H1 (cell line): Measurements from ENCODE around the gene SPRR4. TPM values are rescaled to one million over a fixed set of nuclear protein-coding genes. Genes with fewer than 3 reads are reported as not detected.

Source experiments
- BCL11A ChIP-seq, 2 experiments: IDR thresholded peaks; one replicate each; pipeline ENCODE4 v1.6.1; 2011; ENCODE audit warnings: low read depth in 2 of 2, low read length in 2 of 2, mild to moderate bottlenecking in 2 of 2
- CEBPB ChIP-seq: IDR thresholded peaks from 2 replicates; pipeline ENCODE4 v1.6.1; 2012; ENCODE audit warnings: low read depth, low read length
- GTF2F1 ChIP-seq: IDR thresholded peaks from 2 replicates; pipeline ENCODE4 v1.6.1; 2012; ENCODE audit warnings: low read depth, low read length, improper control_type of control experiment, borderline replicate concordance
- JUND ChIP-seq: IDR thresholded peaks from 2 replicates; pipeline ENCODE4 v1.6.1; 2011; ENCODE audit warnings: mild to moderate bottlenecking, improper control_type of control experiment, low read length
- RNF2 ChIP-seq: fragments of 200-900, 300-1000 bp; sonication (generic); IDR thresholded peaks from 2 replicates; pipeline ENCODE4 v1.7.1; 2016; ENCODE audit warnings: borderline replicate concordance, low read depth, mild to moderate bottlenecking, antibody characterized with exemption, low read length; ENCODE audit not compliant: poor library complexity, severe bottlenecking; ENCODE audit errors: missing control alignments
- TAF1 ChIP-seq: IDR thresholded peaks from 2 replicates; pipeline ENCODE4 v1.6.1; 2011; ENCODE audit warnings: mild to moderate bottlenecking, low read depth, low read length
- TAF7 ChIP-seq: optimal IDR thresholded peaks from 2 replicates; pipeline ENCODE3; 2011; ENCODE audit warnings: low read depth, mild to moderate bottlenecking, inconsistent platforms, low read length, moderate library complexity, borderline replicate concordance
- polyA plus RNA-seq, 7 experiments: library from polyadenylated mRNA; depleted of rRNA in 3 of 7; stranded (reverse) in 5 of 7; unstranded in 2 of 7; fragments of >200 nt in 5 of 7; fragments of 200-250 nt in 2 of 7; gene quantifications; 1 replicate in 5 of 7; 2 replicates in 1 of 7; 4 replicates in 1 of 7; pipeline versions ENCODE4 v1.2.1 to v1.2.3, GENCODE V29; 2011 to 2013; ENCODE audit warnings: missing spikeins in 2 of 7, mixed read lengths in 2 of 7
- total RNA-seq: library from RNA; stranded (reverse); fragmentation: NEBNext Ultra II Directional; extraction: Animal tissue kit (Norgen Biotek cat#: 25700); gene quantifications from 2 replicates; pipeline ENCODE4 v1.2.1, GENCODE V29; 2021
- TF ChIP-seq, protein P1 (sequence below): fragments of 300-600 bp; sonication (generic); IDR thresholded peaks from 2 replicates; pipeline ENCODE4 v1.7.1; 2012; ENCODE audit warnings: low read length, moderate library complexity, mild to moderate bottlenecking, inconsistent platforms; ENCODE audit not compliant: insufficient replicate concordance
- TF ChIP-seq, protein P2 (sequence below): IDR thresholded peaks from 2 replicates; pipeline ENCODE4 v1.6.1; 2011; ENCODE audit warnings: low read depth, mild to moderate bottlenecking, low read length; ENCODE audit not compliant: insufficient read depth
- TF ChIP-seq, protein P3 (sequence below): IDR thresholded peaks from 2 replicates; pipeline ENCODE4 v1.6.1; 2012; ENCODE audit warnings: inconsistent platforms

The SPRR4 gene
- total and polyA plus RNA-seq, 2 of the 8 experiments (the other 6 are each of a cell fraction or from before 2014, with no cell fraction given), result not detected

DNA sequence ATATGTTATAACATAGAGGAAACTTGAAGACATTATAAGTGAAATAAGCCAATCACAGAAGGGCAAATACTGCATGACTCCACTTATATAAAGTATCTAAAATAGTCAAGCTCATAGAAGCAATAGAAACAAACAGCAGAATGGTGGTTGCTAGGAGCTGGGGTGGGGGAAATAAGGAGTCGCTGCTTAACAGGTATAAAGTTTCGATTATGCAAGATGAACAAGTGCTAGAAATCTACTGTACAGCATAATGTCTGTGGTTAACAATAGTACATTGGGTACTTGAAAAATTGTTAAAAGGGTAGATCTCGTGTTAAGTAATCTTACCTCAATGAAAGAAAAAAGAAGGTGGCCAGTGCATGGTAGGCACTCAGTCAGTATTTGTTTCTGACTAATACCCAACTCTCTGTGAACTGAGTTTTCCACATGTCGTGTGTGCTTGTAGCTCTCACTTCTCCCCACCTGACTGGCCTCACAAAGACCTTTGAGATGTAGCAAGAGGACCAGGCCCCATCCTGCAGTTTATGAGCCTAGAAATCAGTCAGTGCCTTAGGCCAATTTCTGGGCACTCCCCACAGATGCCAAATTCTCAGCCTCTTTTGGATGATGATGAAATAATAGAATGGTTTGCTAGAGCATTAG, 38.2 kb upstream of the SPRR4 start (continued):
- TF ChIP-seq, protein P1, sequence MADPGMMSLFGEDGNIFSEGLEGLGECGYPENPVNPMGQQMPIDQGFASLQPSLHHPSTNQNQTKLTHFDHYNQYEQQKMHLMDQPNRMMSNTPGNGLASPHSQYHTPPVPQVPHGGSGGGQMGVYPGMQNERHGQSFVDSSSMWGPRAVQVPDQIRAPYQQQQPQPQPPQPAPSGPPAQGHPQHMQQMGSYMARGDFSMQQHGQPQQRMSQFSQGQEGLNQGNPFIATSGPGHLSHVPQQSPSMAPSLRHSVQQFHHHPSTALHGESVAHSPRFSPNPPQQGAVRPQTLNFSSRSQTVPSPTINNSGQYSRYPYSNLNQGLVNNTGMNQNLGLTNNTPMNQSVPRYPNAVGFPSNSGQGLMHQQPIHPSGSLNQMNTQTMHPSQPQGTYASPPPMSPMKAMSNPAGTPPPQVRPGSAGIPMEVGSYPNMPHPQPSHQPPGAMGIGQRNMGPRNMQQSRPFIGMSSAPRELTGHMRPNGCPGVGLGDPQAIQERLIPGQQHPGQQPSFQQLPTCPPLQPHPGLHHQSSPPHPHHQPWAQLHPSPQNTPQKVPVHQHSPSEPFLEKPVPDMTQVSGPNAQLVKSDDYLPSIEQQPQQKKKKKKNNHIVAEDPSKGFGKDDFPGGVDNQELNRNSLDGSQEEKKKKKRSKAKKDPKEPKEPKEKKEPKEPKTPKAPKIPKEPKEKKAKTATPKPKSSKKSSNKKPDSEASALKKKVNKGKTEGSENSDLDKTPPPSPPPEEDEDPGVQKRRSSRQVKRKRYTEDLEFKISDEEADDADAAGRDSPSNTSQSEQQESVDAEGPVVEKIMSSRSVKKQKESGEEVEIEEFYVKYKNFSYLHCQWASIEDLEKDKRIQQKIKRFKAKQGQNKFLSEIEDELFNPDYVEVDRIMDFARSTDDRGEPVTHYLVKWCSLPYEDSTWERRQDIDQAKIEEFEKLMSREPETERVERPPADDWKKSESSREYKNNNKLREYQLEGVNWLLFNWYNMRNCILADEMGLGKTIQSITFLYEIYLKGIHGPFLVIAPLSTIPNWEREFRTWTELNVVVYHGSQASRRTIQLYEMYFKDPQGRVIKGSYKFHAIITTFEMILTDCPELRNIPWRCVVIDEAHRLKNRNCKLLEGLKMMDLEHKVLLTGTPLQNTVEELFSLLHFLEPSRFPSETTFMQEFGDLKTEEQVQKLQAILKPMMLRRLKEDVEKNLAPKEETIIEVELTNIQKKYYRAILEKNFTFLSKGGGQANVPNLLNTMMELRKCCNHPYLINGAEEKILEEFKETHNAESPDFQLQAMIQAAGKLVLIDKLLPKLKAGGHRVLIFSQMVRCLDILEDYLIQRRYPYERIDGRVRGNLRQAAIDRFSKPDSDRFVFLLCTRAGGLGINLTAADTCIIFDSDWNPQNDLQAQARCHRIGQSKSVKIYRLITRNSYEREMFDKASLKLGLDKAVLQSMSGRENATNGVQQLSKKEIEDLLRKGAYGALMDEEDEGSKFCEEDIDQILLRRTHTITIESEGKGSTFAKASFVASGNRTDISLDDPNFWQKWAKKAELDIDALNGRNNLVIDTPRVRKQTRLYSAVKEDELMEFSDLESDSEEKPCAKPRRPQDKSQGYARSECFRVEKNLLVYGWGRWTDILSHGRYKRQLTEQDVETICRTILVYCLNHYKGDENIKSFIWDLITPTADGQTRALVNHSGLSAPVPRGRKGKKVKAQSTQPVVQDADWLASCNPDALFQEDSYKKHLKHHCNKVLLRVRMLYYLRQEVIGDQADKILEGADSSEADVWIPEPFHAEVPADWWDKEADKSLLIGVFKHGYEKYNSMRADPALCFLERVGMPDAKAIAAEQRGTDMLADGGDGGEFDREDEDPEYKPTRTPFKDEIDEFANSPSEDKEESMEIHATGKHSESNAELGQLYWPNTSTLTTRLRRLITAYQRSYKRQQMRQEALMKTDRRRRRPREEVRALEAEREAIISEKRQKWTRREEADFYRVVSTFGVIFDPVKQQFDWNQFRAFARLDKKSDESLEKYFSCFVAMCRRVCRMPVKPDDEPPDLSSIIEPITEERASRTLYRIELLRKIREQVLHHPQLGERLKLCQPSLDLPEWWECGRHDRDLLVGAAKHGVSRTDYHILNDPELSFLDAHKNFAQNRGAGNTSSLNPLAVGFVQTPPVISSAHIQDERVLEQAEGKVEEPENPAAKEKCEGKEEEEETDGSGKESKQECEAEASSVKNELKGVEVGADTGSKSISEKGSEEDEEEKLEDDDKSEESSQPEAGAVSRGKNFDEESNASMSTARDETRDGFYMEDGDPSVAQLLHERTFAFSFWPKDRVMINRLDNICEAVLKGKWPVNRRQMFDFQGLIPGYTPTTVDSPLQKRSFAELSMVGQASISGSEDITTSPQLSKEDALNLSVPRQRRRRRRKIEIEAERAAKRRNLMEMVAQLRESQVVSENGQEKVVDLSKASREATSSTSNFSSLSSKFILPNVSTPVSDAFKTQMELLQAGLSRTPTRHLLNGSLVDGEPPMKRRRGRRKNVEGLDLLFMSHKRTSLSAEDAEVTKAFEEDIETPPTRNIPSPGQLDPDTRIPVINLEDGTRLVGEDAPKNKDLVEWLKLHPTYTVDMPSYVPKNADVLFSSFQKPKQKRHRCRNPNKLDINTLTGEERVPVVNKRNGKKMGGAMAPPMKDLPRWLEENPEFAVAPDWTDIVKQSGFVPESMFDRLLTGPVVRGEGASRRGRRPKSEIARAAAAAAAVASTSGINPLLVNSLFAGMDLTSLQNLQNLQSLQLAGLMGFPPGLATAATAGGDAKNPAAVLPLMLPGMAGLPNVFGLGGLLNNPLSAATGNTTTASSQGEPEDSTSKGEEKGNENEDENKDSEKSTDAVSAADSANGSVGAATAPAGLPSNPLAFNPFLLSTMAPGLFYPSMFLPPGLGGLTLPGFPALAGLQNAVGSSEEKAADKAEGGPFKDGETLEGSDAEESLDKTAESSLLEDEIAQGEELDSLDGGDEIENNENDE, result no peak
- TF ChIP-seq GTF2F1 (no peak), TAF1 (no peak), CEBPB (no peak), BCL11A (IDR thresholded peaks at IDR 0.05; ENCODE audit: low read depth in 2 of 2, low read length in 2 of 2) (no peak), JUND (no peak), RNF2 (no peak), TAF7 (no peak)
- TF ChIP-seq, protein P2, sequence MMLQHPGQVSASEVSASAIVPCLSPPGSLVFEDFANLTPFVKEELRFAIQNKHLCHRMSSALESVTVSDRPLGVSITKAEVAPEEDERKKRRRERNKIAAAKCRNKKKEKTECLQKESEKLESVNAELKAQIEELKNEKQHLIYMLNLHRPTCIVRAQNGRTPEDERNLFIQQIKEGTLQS, result no peak
- TF ChIP-seq, protein P3, sequence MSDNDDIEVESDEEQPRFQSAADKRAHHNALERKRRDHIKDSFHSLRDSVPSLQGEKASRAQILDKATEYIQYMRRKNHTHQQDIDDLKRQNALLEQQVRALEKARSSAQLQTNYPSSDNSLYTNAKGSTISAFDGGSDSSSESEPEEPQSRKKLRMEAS, result no peak
